GM19239 (cell line): ENCODE data around the gene MADD.

Experiments
- DNase-seq: peaks from one replicate; pipeline ENCODE4 v3.0.0; 2011; ENCODE audit warnings: low spot score; ENCODE audit not compliant: insufficient read length
- FAIRE-seq: peaks from 2 replicates; lab custom pipeline; 2011; peaks lifted over from hg19 to GRCh38; lab: Jason Lieb, UNC

MADD gene

DNA sequence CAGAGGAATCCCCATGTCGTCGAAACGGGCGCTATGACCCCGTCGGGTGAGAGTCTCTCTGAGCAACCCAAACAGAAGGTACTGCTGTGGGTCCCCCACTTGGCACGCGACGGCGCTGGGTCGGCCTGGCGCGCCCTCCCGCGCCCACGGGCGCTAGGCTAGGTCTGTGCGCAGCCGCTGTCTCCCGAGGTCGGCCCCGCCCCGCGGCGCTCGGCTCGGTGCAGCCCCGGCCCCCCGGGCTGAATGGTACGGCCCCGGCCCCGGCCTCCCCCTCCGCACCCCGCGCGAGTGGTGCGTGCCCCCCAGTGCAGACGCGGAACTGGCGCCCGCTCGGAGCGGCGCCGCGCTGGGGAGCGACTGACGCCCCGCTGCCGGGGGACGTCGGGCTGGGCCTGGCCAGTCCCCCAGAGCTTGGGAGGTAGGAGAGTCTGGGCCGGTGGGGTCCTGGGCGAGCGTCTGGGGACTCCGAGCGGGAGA, at the start of gene MADD:
Gene MADD, plus strand, starts transcription at position 305 of the 477 bp plus-strand sequence.
- DNase-seq (peak; percentile 92), FAIRE-seq (no peak)

- FAIRE-seq (no peak), DNase-seq (no peak)
Observed at GRCh38 chr11:47220401-47220821, 49.5 kb upstream of the MADD start.

GRCh38 chr11:47222696-47223095, 47.2 kb upstream of the MADD start:
- DNase-seq (no peak), FAIRE-seq (no peak)

DNA sequence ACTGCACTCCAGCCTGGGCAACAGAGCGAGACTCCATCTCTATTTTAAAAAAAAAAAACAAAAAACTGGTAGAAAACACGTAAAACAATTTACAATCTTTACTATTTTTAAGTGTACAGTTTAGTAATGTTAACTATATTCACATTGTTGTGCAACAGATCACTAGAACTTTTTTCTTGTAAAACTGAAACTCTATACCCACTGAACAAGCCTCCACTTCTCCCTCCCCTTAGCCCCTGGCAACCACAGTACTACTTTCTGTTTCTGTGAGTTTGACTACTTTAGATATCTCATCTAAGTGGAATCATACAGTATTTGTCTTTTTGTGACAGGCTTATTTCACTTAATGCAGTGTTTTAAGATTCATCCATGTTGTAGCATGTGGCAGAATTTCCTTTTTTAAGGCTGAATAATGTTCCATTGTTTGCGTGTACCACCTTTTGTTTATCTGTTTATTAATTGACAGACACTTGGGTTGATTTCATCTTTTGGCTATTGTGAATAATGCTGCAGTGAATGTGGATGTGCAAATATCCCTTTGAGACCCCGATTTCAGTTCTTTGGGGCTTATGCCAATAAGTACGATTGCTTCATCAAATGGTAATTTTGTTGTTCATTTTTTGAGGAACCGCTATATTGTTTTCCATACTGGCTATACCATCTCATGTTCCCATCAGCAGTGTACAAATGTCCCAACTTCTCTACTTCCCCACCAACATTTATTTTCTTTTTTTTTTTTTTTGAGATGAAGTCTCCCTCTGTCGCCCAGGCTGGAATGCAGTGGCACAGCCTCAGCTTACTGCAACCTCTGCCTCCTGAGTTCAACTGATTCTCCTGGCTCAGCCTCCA, 44.2 kb upstream of the MADD start:
- FAIRE-seq, result peak; percentile 87
- DNase-seq, result no peak

GRCh38 chr11:47229161-47229560, 40.8 kb upstream of the MADD start:
- FAIRE-seq, result no peak
- DNase-seq, result no peak

DNA sequence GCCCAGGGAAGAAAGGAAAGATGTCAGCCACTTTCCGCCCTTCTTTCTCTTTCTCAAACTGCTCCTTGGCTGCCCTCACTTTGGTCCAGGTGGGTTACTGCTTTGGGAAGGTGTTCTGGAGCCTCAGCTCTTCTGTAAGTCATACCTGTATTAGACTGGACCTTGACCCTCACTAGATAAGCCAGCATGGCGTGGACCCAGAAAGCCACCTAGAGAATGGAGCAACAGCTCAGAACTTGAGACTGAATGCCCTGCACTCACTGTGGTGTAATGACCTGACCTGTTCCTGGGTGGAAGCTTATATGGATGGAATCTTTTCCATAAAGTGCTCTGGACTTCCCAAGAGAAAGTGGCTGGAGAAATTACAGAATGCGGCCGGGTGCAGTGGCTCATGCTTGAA, 36.9 kb upstream of the MADD start:
- DNase-seq (no peak), FAIRE-seq (no peak)

- no peak for DNase-seq
- no peak for FAIRE-seq
Observed at GRCh38 chr11:47233989-47234668, 35.8 kb upstream of the MADD start.

- DNase-seq, result no peak
- no peak for FAIRE-seq
Observed at GRCh38 chr11:47234669-47235100, 35.2 kb upstream of the MADD start.

GRCh38 chr11:47235163-47235562, 34.8 kb upstream of the MADD start:
- DNase-seq, result no peak
- FAIRE-seq, result no peak

DNA sequence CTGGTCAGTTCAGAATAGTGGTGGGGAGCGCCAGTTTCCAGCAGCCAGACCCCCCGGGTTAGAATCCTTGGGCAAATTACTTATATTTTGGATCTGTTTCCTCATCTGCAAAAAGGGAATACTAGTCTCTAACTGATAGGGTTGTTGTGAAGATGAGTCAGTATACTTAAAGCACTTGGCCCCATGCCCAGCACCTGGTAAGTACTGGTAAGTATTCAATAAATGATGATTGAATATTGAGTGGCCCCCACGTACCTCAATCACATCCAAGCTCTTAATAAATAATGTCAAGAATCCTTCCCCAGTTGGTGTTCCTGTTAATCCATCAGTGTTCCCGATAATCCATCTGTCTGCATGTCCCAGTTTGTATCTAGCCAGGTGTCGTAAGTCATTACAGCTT, 33.5 kb upstream of the MADD start:
- FAIRE-seq (no peak), DNase-seq (no peak)

GRCh38 chr11:47239852-47240251, 30.1 kb upstream of the MADD start:
- FAIRE-seq, result no peak
- DNase-seq, result no peak

DNA sequence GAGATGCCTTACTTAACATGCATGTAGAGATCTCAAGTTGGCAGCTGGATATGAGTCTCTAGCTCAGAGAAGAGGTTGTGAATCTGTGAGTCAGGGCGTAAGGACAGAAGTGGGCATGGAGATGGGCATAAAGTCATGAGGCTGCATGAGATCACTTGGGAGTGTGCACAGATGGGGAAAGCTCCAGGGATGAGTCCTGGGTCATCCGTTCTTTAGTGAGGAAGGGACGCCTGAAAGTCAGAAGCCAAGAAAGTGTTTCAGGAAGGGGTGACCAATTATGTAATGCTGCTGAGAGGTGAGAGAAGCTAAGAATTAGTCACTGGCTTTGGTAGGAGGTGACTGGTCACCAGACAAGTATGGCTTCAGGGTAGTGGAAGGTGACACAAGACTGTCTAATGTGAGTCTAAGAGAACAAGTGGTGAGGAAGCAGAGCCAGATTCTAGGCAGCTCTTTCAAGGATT, 28.1 kb upstream of the MADD start:
- no peak for DNase-seq
- FAIRE-seq, result no peak

- no peak for FAIRE-seq
- no peak for DNase-seq
Observed at GRCh38 chr11:47242596-47243192, 27.2 kb upstream of the MADD start.

DNA sequence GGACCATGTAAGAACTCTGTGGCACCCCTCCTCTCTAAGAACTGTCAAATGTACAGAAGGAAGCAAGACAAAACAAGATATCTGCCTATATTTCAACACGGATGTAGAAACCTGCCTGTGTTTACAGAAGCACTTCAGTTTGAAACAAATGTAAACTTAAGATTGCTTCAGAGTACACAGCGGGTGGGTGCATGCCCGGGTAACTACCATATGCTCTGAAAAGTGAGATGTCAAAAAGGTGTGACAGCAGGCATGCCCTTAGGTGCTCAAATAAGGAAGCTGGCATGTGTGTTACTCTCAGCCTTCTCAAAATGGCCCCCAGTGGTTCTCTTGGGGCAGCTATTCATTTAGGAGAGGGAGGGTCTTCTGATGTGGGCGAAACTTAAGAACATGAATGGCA, 26.5 kb upstream of the MADD start:
- FAIRE-seq, result no peak
- DNase-seq, result no peak

DNA sequence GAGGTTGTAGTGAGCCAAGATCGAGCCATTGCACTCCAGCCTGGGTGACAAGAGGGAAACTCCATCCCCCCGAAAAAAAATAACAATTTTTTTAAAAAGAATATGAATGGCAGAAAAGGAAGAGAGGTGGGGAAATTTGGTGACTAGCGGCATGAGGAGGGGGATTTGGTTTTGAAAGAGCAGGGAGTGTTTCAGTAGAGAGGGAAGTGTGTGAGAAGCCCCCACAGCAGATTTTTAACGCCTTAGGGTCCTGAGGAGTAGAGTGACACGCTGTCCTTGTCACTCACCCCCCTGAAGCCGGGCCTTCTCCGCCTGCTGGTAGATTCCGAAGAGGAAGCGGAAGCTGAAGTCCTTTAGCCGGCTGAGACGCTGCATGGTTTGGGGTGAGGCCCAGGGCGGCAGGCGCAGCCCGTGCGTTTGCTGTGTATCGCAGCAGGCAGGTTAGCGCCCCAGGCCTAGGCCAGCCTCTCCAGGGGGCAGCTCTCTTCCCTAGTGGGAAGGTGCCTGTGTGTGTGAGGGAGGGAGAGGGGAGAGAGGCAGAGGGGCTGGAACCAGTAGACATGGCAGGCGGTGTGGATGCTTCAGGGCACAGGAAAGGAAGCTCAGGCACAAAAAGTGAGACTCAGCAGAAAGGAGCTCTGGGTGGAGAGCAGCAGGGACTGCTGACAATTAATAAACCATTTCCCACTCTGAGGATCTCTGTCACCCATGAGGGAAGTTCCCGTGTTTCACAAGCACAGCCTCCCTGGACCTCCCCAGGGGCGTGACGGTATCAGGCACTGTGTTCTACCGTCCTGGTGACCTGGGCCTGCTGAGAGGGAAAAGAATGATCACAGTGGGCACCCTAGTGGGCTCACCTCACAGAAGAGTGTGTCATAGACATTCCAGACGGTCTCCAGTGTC, 25.2 kb upstream of the MADD start:
- no peak for DNase-seq
- no peak for FAIRE-seq

- no peak for DNase-seq
- no peak for FAIRE-seq
Observed at GRCh38 chr11:47245611-47246357, 24.1 kb upstream of the MADD start.

- DNase-seq (no peak), FAIRE-seq (no peak)
Observed at GRCh38 chr11:47247502-47247901, 22.4 kb upstream of the MADD start.

- FAIRE-seq (peak; percentile 66), DNase-seq (no peak)
Observed at GRCh38 chr11:47248304-47248663, 21.6 kb upstream of the MADD start.

GRCh38 chr11:47248664-47249377, 21.1 kb upstream of the MADD start, which contains the start of gene ACP2:
Gene ACP2 (minus strand): TSS chr11:47248814. CDS start chr11:47248789, 25 bp downstream.
- peak; percentile 79 for FAIRE-seq
- DNase-seq, result peak; percentile 80
